K562 treated with DMSO at 1 percent for 4 hours (cell line): Measurements from ENCODE around the gene LRP3. TPM values are rescaled to one million over a fixed set of nuclear protein-coding genes. Genes with fewer than 3 reads are reported as not detected.

Experiments used
- total RNA-seq: library from RNA; unstranded; fragments of 300-600 nt; gene quantifications from 2 replicates; pipeline ENCODE4 v1.2.3, GENCODE V29; 2022; ENCODE audit not compliant: insufficient read depth

LRP3 gene, protein sequence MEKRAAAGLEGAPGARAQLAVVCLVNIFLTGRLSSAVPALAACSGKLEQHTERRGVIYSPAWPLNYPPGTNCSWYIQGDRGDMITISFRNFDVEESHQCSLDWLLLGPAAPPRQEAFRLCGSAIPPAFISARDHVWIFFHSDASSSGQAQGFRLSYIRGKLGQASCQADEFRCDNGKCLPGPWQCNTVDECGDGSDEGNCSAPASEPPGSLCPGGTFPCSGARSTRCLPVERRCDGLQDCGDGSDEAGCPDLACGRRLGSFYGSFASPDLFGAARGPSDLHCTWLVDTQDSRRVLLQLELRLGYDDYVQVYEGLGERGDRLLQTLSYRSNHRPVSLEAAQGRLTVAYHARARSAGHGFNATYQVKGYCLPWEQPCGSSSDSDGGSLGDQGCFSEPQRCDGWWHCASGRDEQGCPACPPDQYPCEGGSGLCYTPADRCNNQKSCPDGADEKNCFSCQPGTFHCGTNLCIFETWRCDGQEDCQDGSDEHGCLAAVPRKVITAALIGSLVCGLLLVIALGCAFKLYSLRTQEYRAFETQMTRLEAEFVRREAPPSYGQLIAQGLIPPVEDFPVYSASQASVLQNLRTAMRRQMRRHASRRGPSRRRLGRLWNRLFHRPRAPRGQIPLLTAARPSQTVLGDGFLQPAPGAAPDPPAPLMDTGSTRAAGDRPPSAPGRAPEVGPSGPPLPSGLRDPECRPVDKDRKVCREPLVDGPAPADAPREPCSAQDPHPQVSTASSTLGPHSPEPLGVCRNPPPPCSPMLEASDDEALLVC
- not detected in 2 replicates for total RNA-seq

DNA sequence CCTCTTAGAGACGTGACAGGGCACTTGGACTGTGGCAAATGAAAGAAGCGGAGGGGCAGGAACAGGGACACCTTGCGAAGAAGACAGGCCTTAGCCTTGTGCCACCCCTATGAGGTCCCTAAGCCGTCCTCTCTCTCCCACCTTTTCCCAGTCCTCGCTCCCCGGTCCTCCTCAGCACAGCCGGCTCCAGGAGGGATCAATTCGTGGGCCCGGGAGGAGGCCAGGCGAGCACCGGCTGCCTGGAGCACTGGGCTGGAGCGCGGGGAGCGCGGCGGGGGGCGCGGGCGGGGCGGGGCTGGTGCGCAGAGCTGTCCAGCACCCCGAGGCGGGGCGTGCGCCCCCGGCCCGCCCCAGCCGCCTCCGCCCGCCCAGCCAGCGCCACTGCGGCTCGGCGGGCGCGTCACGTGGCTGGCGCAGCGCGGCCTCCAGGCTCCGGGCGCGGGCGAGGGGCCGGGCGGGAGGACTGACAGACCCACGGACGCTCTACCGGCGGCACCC lies at the start of gene LRP3:
Gene LRP3 (plus strand): TSS at position 466 of the 498 bp plus-strand sequence. CDS start 456 bp downstream, outside the sequence.

DNA sequence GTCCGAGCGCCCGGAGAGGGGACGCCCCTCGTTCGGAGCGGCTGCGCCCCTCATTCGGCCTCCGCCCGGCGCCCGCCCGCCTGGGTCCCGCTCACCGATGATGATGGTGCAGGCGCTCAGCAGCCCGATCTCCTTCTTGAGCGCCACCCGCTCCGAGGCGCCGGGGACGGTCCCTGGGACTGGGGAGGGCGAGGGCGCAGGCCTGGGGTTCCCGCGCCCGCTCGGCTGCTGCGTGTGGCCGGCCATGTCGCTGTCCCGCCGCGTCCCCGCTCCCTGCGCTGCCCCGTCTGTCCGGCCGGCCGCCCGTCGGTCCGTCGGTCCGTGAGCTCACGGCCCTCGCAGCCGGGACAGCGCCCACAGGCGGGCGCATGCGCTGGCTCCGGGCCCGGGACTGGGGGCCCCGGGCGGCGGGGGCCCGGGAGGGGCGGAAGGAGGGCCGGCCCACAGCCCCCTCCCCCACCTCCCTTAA lies 31.4 kb downstream of the LRP3 start, which contains the start of gene SLC7A10:
Gene SLC7A10 (minus strand): TSS at position 393 of the 469 bp plus-strand sequence. CDS start 147 bp downstream, at position 246.

Other genes with a start within 250 kb of the LRP3 start
- 10.6 and 12.1 TPM in 2 replicates for gene CEP89, start 222.4 kb upstream of the LRP3 start, total RNA-seq
- gene FAAP24, start 222.1 kb upstream of the LRP3 start, total RNA-seq, result 9.4 and 10.7 TPM in 2 replicates
- gene RHPN2, start 129.4 kb upstream of the LRP3 start, total RNA-seq, result 4.8 and 7.2 TPM in 2 replicates
- gene GPATCH1, start 113.1 kb upstream of the LRP3 start, total RNA-seq, result 4.0 and 5.9 TPM in 2 replicates
- gene WDR88, start 62.2 kb upstream of the LRP3 start, total RNA-seq, result not detected in 2 replicates
- not detected in 2 replicates for gene SLC7A10, start 31.5 kb downstream of the LRP3 start, total RNA-seq
- 0.38 and 0.78 TPM in 2 replicates for gene CEBPA, start 108.2 kb downstream of the LRP3 start, total RNA-seq
- gene CEBPG, start 179.4 kb downstream of the LRP3 start, total RNA-seq, result 45.5 and 46.9 TPM in 2 replicates